ENCODE results near the gene YJEFN3.

Gene YJEFN3

GRCh38 chr19:19540715-19541515 lies 12.2 kb downstream of the YJEFN3 start:
- H3K4me3 ChIP-seq (replicated peaks in 1 of 2; ENCODE audit: low read depth in 2 of 2, low read length in 2 of 2): no peak overlapping the region
- peak; percentile 19 to 37 for DNase-seq (ENCODE audit: low read depth in 2 of 2)
- no peak for TF ChIP-seq CTCF (IDR thresholded peaks at IDR 0.05; ENCODE audit: low read depth, low read length)

- TF ChIP-seq CTCF (IDR thresholded peaks at IDR 0.05; ENCODE audit: low read depth, low read length): no peak
- no peak overlapping the region for H3K4me3 ChIP-seq (replicated peaks in 1 of 2; ENCODE audit: low read depth in 2 of 2, low read length in 2 of 2)
- DNase-seq (ENCODE audit: low read depth in 2 of 2): no peak
These were observed 12.9 kb downstream of the YJEFN3 start for GRCh38 chr19:19541616-19542015.

- no peak overlapping the region for H3K4me3 ChIP-seq (replicated peaks in 1 of 2; ENCODE audit: low read depth in 2 of 2, low read length in 2 of 2)
- TF ChIP-seq CTCF (IDR thresholded peaks at IDR 0.05; ENCODE audit: low read depth, low read length): no peak
- DNase-seq (ENCODE audit: low read depth in 2 of 2): no peak
These were observed 13.8 kb downstream of the YJEFN3 start for GRCh38 chr19:19542507-19542906.

GRCh38 chr19:19543101-19543500 lies 14.4 kb downstream of the YJEFN3 start:
- H3K4me3 ChIP-seq (replicated peaks in 1 of 2; ENCODE audit: low read depth in 2 of 2, low read length in 2 of 2): no peak overlapping the region
- no peak for DNase-seq (ENCODE audit: low read depth in 2 of 2)
- no peak for TF ChIP-seq CTCF (IDR thresholded peaks at IDR 0.05; ENCODE audit: low read depth, low read length)

- DNase-seq (ENCODE audit: low read depth in 2 of 2): no peak
- no peak overlapping the region for H3K4me3 ChIP-seq (replicated peaks in 1 of 2; ENCODE audit: low read depth in 2 of 2, low read length in 2 of 2)
- TF ChIP-seq CTCF (IDR thresholded peaks at IDR 0.05; ENCODE audit: low read depth, low read length): no peak
These were observed 14.9 kb downstream of the YJEFN3 start for GRCh38 chr19:19543640-19544039.

GRCh38 chr19:19544257-19544953 lies 15.7 kb downstream of the YJEFN3 start:
- no peak for DNase-seq (ENCODE audit: low read depth in 2 of 2)
- no peak for TF ChIP-seq CTCF (IDR thresholded peaks at IDR 0.05; ENCODE audit: low read depth, low read length)
- no peak overlapping the region for H3K4me3 ChIP-seq (replicated peaks in 1 of 2; ENCODE audit: low read depth in 2 of 2, low read length in 2 of 2)
